GM13977 (cell line): ENCODE measurements around the gene SPATS2.

ENCODE experiments used
- DNase-seq: peaks from one replicate; pipeline ENCODE4 v3.0.0; 2012; ENCODE audit warnings: low spot score
- CTCF ChIP-seq: IDR thresholded peaks from 2 replicates; pipeline ENCODE4 v1.5.1; 2012; ENCODE audit warnings: mild to moderate bottlenecking, control low read depth; ENCODE audit not compliant: insufficient read depth; ENCODE audit errors: extremely low read depth, missing control alignments
- in situ Hi-C: fragments of 300-500 bp; cut with MboI; formaldehyde crosslinking; loops from one replicate; pipeline ENCODE4 v1.12.0; 2022; ENCODE audit warnings: low sequenced_read_pairs, low pct_unique_long_range_greater_than_20kb, mixed read lengths, inconsistent platforms; ENCODE audit not compliant: unreplicated experiment

Gene SPATS2

GRCh38 chr12:49340971-49341776 lies 26.1 kb upstream of the SPATS2 start:
- no peak for DNase-seq
- in situ Hi-C loops: no loop called here

GRCh38 chr12:49341777-49342065 lies 25.5 kb upstream of the SPATS2 start:
- no peak for TF ChIP-seq CTCF
- DNase-seq: no peak
- in situ Hi-C loops: no loop called here

More at GRCh38 chr12:49340971-49341776, 26.1 kb upstream of the SPATS2 start:
- no peak for TF ChIP-seq CTCF

- peak; percentile 93 for DNase-seq
- peak; percentile 75 for TF ChIP-seq CTCF
- in situ Hi-C loops: no loop called here
Measured at GRCh38 chr12:49342066-49342913, 25.0 kb upstream of the SPATS2 start.

- in situ Hi-C loops: no loop called here
- no peak for TF ChIP-seq CTCF
- peak; percentile 58 for DNase-seq
Measured at GRCh38 chr12:49342914-49343731, 24.1 kb upstream of the SPATS2 start.

GRCh38 chr12:49344486-49345050 lies 22.7 kb upstream of the SPATS2 start:
- no peak for DNase-seq
- in situ Hi-C loops: no loop called here
- no peak for TF ChIP-seq CTCF
